Skeletal muscle satellite cell (primary cell): ENCODE data around the gene MYL12A.

ENCODE experiments used
- H3K27me3 ChIP-seq: 2 replicates; pipeline ENCODE4 v1.7.0; 2013; ENCODE audit warnings: low read length; ENCODE audit not compliant: control insufficient read depth, insufficient read depth
- H3K36me3 ChIP-seq: 2 replicates; pipeline ENCODE4 v1.7.0; 2013; ENCODE audit warnings: mild to moderate bottlenecking, control low read depth, low read length; ENCODE audit not compliant: insufficient read depth
- H3K4me1 ChIP-seq: 2 replicates; pipeline ENCODE4 v1.7.0; 2013; ENCODE audit warnings: low read length; ENCODE audit not compliant: control insufficient read depth, insufficient read depth
- H3K4me2 ChIP-seq: 2 replicates; pipeline ENCODE4 v1.7.0; 2013; ENCODE audit warnings: mild to moderate bottlenecking, low read length
- H3K4me3 ChIP-seq: 2 replicates; pipeline ENCODE4 v1.7.0; 2013; ENCODE audit warnings: low read length
- H3K9ac ChIP-seq: 2 replicates; pipeline ENCODE4 v1.7.0; 2013; ENCODE audit warnings: mild to moderate bottlenecking, low read depth, low read length, moderate library complexity
- H3K9me3 ChIP-seq: replicated peaks from 2 replicates; pipeline ENCODE4 v1.7.0; 2013; ENCODE audit warnings: mild to moderate bottlenecking, control low read depth, low read length

The MYL12A gene

GRCh38 chr18:3230401-3231334 is 16.9 kb upstream of the MYL12A start:
- peaks cover 5% of the 10 kb centered on the region for H3K27me3 ChIP-seq
- no peak overlapping the region for H3K4me3 ChIP-seq
- H3K9ac ChIP-seq, result no peak overlapping the region
- no peaks in the 10 kb centered on the region for H3K4me1 ChIP-seq
- H3K9me3 ChIP-seq, result no peaks in the 10 kb centered on the region
- H3K36me3 ChIP-seq, result no peaks in the 10 kb centered on the region
- H3K4me2 ChIP-seq, result no peak overlapping the region

GRCh38 chr18:3233004-3233403 is 14.6 kb upstream of the MYL12A start:
- no peaks in the 10 kb centered on the region for H3K4me1 ChIP-seq
- no peak overlapping the region for H3K4me2 ChIP-seq
- no peak overlapping the region for H3K4me3 ChIP-seq

GRCh38 chr18:3233433-3234168 is 14.0 kb upstream of the MYL12A start:
- H3K4me3 ChIP-seq, result no peak overlapping the region
- no peak overlapping the region for H3K4me2 ChIP-seq
- H3K36me3 ChIP-seq, result no peaks in the 10 kb centered on the region
- H3K9ac ChIP-seq, result no peak overlapping the region
- no peaks in the 10 kb centered on the region for H3K9me3 ChIP-seq
- H3K27me3 ChIP-seq, result no peaks in the 10 kb centered on the region
- H3K4me1 ChIP-seq, result no peaks in the 10 kb centered on the region

More at GRCh38 chr18:3233004-3233403, 14.6 kb upstream of the MYL12A start:
- H3K27me3 ChIP-seq, result peaks cover 3% of the 10 kb centered on the region
- no peaks in the 10 kb centered on the region for H3K9me3 ChIP-seq
- H3K36me3 ChIP-seq, result no peaks in the 10 kb centered on the region
- no peak overlapping the region for H3K9ac ChIP-seq

GRCh38 chr18:3234457-3234856 is 13.1 kb upstream of the MYL12A start:
- Histone ChIP-seq H3K4me3 (no peak overlapping the region), H3K9me3 (no peaks in the 10 kb centered on the region), H3K4me2 (no peak overlapping the region), H3K9ac (no peak overlapping the region), H3K27me3 (no peaks in the 10 kb centered on the region), H3K36me3 (no peaks in the 10 kb centered on the region), H3K4me1 (no peaks in the 10 kb centered on the region)

GRCh38 chr18:3235846-3236245 is 11.8 kb upstream of the MYL12A start:
- Histone ChIP-seq H3K4me3 (no peak overlapping the region), H3K4me1 (no peaks in the 10 kb centered on the region), H3K9ac (no peak overlapping the region), H3K27me3 (no peaks in the 10 kb centered on the region), H3K9me3 (no peaks in the 10 kb centered on the region), H3K36me3 (no peaks in the 10 kb centered on the region), H3K4me2 (no peak overlapping the region)

GRCh38 chr18:3236470-3236869 is 11.1 kb upstream of the MYL12A start:
- Histone ChIP-seq H3K4me3 (no peak overlapping the region), H3K27me3 (no peaks in the 10 kb centered on the region), H3K9ac (no peak overlapping the region), H3K36me3 (no peaks in the 10 kb centered on the region), H3K4me2 (no peak overlapping the region), H3K9me3 (no peaks in the 10 kb centered on the region), H3K4me1 (no peaks in the 10 kb centered on the region)

- no peak overlapping the region for H3K9ac ChIP-seq
- H3K4me3 ChIP-seq, result no peak overlapping the region
- H3K4me2 ChIP-seq, result no peak overlapping the region
- H3K36me3 ChIP-seq, result no peaks in the 10 kb centered on the region
- no peaks in the 10 kb centered on the region for H3K4me1 ChIP-seq
- H3K9me3 ChIP-seq, result no peaks in the 10 kb centered on the region
- no peaks in the 10 kb centered on the region for H3K27me3 ChIP-seq
Observed at GRCh38 chr18:3238742-3239141, 8.9 kb upstream of the MYL12A start.

- H3K9me3 ChIP-seq, result no peaks in the 10 kb centered on the region
- peak overlapping the region; percentile 98 for H3K9ac ChIP-seq
- H3K4me3 ChIP-seq, result no peak overlapping the region
- H3K27me3 ChIP-seq, result no peaks in the 10 kb centered on the region
- H3K36me3 ChIP-seq, result peaks cover 18% of the 10 kb centered on the region
- H3K4me2 ChIP-seq, result peak overlapping the region; percentile 79
- peaks cover 22% of the 10 kb centered on the region for H3K4me1 ChIP-seq
Observed at GRCh38 chr18:3245185-3245564, 2.4 kb upstream of the MYL12A start.

- Histone ChIP-seq H3K27me3 (no peaks in the 10 kb centered on the region), H3K4me1 (peaks cover 29% of the 10 kb centered on the region), H3K9ac (peak overlapping the region; percentile 98), H3K4me2 (peak overlapping the region; percentile 79), H3K4me3 (peak overlapping the region; percentile 82), H3K36me3 (peaks cover 21% of the 10 kb centered on the region), H3K9me3 (no peaks in the 10 kb centered on the region)
Observed at GRCh38 chr18:3245853-3246634, 1.6 kb upstream of the MYL12A start.

GRCh38 chr18:3246635-3247239 is 864 bp upstream of the MYL12A start:
- H3K9ac ChIP-seq, result peak overlapping the region; percentile 98
- peaks cover 21% of the 10 kb centered on the region for H3K36me3 ChIP-seq
- peak overlapping the region; percentile 82 for H3K4me3 ChIP-seq
- H3K9me3 ChIP-seq, result no peaks in the 10 kb centered on the region
- H3K4me1 ChIP-seq, result peaks cover 36% of the 10 kb centered on the region
- peak overlapping the region; percentile 79 for H3K4me2 ChIP-seq
- no peaks in the 10 kb centered on the region for H3K27me3 ChIP-seq
